ENCODE measurements around the gene MAN1B1.

The MAN1B1 gene

DNA sequence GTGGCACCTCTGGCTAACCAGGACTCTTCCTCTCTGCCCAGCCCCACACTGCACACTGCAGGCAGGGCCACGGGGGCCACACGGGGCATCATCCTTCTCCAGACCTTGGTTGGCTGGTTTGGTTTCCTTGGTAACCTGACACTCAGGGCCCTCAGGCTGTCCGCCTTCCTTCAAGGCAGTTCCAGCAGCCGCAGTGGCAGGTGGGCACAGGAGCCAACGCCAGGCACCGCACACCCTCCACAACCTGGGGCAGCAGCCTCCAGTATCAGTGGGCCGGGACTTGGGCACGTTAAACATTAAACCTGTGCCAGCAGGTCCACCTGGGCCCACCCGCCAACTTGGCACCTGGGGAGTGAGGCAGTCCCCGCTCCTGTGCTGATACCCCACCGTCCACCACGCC, 42.7 kb upstream of the MAN1B1 start:
- Histone ChIP-seq H3K4me3 (replicated peaks; ENCODE audit: insufficient read depth, low read length) (no peak overlapping the region), H3K27me3 (ENCODE audit: insufficient read depth, poor library complexity, severe bottlenecking) (peaks cover 30% of the 10 kb centered on the region), H3K27ac (replicated peaks) (no peak overlapping the region)
- TF ChIP-seq POLR2AphosphoS5 (IDR thresholded peaks at IDR 0.05; ENCODE audit: low read depth) (no peak), GABPA (IDR thresholded peaks at IDR 0.05; ENCODE audit: low read depth) (no peak), SPI1 (IDR thresholded peaks at IDR 0.05; ENCODE audit: borderline replicate concordance, low read depth) (no peak)
- TF ChIP-seq, protein P1, sequence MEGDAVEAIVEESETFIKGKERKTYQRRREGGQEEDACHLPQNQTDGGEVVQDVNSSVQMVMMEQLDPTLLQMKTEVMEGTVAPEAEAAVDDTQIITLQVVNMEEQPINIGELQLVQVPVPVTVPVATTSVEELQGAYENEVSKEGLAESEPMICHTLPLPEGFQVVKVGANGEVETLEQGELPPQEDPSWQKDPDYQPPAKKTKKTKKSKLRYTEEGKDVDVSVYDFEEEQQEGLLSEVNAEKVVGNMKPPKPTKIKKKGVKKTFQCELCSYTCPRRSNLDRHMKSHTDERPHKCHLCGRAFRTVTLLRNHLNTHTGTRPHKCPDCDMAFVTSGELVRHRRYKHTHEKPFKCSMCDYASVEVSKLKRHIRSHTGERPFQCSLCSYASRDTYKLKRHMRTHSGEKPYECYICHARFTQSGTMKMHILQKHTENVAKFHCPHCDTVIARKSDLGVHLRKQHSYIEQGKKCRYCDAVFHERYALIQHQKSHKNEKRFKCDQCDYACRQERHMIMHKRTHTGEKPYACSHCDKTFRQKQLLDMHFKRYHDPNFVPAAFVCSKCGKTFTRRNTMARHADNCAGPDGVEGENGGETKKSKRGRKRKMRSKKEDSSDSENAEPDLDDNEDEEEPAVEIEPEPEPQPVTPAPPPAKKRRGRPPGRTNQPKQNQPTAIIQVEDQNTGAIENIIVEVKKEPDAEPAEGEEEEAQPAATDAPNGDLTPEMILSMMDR (IDR thresholded peaks at IDR 0.05; ENCODE audit: insufficient read depth, low read length): no peak
- TF ChIP-seq, protein P2, sequence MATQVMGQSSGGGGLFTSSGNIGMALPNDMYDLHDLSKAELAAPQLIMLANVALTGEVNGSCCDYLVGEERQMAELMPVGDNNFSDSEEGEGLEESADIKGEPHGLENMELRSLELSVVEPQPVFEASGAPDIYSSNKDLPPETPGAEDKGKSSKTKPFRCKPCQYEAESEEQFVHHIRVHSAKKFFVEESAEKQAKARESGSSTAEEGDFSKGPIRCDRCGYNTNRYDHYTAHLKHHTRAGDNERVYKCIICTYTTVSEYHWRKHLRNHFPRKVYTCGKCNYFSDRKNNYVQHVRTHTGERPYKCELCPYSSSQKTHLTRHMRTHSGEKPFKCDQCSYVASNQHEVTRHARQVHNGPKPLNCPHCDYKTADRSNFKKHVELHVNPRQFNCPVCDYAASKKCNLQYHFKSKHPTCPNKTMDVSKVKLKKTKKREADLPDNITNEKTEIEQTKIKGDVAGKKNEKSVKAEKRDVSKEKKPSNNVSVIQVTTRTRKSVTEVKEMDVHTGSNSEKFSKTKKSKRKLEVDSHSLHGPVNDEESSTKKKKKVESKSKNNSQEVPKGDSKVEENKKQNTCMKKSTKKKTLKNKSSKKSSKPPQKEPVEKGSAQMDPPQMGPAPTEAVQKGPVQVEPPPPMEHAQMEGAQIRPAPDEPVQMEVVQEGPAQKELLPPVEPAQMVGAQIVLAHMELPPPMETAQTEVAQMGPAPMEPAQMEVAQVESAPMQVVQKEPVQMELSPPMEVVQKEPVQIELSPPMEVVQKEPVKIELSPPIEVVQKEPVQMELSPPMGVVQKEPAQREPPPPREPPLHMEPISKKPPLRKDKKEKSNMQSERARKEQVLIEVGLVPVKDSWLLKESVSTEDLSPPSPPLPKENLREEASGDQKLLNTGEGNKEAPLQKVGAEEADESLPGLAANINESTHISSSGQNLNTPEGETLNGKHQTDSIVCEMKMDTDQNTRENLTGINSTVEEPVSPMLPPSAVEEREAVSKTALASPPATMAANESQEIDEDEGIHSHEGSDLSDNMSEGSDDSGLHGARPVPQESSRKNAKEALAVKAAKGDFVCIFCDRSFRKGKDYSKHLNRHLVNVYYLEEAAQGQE (IDR thresholded peaks at IDR 0.05; ENCODE audit: insufficient replicate concordance, low read depth): no peak
- no peak for DNase-seq (ENCODE audit: low read depth in 1 of 2, low spot score in 1 of 2)

DNA sequence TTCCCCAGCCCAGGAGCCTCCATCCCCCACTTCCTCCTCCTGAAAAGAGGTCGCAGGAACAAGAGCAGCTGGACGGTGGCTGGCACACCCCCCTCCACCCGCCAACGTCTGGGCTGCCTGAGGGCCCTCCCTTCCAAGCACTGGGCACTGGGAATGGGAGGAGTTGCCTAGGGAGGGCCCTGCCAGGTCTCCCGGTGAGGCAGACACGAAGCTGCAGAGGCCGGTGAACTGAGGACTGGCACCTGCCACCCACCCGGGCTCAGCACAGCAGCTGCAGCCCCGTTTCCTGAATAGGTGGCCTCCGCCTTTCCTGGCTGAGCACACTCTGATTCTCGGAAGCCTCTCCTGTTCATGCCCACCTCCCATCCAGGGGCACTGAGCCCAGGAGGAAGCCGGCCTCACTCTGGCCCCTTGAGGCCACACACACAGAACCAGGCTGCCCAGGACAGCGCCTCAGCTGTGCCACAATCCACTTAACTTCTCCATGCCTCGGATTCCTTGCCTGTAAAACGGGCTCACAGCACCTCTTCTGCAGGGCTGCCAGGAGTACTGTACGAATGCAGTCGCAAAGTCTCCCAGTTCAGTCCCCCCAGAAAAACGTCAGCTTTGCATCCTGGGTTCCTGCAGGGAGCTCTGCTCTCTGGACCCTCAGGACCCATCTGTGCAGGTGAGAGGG, 42.1 kb upstream of the MAN1B1 start:
- TF ChIP-seq SPI1 (IDR thresholded peaks at IDR 0.05; ENCODE audit: borderline replicate concordance, low read depth): peak; percentile 34; the same call in 1 of the 2 replicates
- TF ChIP-seq, protein P1 (IDR thresholded peaks at IDR 0.05; ENCODE audit: insufficient read depth, low read length): no peak
- Histone ChIP-seq H3K27me3 (ENCODE audit: insufficient read depth, poor library complexity, severe bottlenecking) (peaks cover 36% of the 10 kb centered on the region), H3K27ac (replicated peaks) (no peak overlapping the region), H3K4me3 (replicated peaks; ENCODE audit: insufficient read depth, low read length) (no peak overlapping the region)
- DNase-seq (ENCODE audit: low read depth in 1 of 2, low spot score in 1 of 2): no peak

DNA sequence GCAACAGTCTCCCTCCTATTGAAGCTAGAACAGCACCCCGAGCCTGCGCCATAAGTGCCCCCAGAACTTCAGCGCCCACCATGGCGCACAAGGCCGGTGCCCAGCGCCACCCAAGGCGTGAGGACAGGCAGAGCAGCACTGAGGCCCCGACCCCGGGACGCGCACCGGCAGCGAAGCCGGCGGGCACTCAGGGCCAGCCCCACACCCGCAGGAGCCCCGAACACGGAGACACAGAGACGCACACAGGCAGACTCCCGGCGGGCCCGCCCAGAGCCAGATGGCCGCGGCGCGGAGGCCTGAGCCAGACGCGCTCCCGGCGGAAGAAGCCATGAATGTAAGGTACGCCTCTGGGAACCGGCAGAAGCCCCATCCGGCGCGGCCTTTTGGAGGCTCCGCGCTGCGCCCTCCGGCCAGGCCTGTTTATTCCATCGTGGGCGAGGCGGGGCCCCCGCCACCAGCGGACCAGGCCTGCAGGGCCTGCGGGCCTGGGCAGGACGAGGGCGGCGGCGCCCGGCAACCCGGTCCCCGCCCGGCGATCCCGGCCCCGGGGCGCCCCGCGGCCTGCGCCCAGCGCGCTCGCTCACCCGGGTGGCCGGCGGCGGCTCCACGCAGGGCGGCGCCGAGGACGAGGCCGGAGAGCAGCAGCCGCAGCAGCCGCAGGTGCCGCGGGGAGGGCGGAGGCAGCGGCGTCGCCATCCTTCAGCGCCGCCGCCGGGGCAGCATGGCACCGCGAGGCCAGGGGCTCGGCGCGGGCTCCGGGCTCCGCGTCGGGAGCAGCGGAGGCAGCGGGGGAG, 41.3 kb upstream of the MAN1B1 start:
- Histone ChIP-seq H3K27ac (replicated peaks) (no peak overlapping the region), H3K4me3 (replicated peaks; ENCODE audit: insufficient read depth, low read length) (no peak overlapping the region; the same call in 1 of the 2 replicates), H3K27me3 (ENCODE audit: insufficient read depth, poor library complexity, severe bottlenecking) (peaks cover 38% of the 10 kb centered on the region)
- DNase-seq (ENCODE audit: low read depth in 1 of 2, low spot score in 1 of 2): no peak
- TF ChIP-seq GABPA (IDR thresholded peaks at IDR 0.05; ENCODE audit: low read depth): no peak
- TF ChIP-seq, protein P1 (IDR thresholded peaks at IDR 0.05; ENCODE audit: insufficient read depth, low read length): no peak
- no peak for TF ChIP-seq SPI1 (IDR thresholded peaks at IDR 0.05; ENCODE audit: borderline replicate concordance, low read depth)
- TF ChIP-seq, protein P2 (IDR thresholded peaks at IDR 0.05; ENCODE audit: insufficient replicate concordance, low read depth): no peak
- no peak for TF ChIP-seq POLR2AphosphoS5 (IDR thresholded peaks at IDR 0.05; ENCODE audit: low read depth)
